ENCODE data around the gene XPC.

Gene XPC

DNA sequence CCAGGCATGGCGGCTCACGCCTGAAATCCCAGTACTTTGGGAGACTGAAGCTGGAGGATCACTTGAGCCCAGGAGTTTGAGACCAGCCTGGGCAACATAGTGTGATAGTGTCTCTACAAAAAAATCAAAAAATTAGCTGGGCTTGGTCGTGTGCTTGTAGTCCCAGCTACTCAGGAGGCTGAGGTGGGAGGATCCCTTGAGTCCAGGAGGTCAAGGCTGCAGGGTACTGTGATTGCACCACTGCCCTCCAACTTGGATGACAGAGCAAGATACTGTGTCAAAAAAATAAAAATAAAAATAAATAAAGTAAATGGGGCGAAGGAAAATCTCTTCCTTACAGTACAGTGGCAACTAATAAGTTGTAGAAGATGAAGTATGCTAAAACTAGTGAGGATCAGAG lies 29.8 kb upstream of the XPC start:
- no peak for DNase-seq (ENCODE audit: low read depth in 2 of 2)

GRCh38 chr3:14206548-14207177 lies 28.3 kb upstream of the XPC start:
- DNase-seq (ENCODE audit: low read depth in 2 of 2): no peak

GRCh38 chr3:14204515-14205284 lies 26.3 kb upstream of the XPC start:
- no peak for DNase-seq (ENCODE audit: low read depth in 2 of 2)

DNA sequence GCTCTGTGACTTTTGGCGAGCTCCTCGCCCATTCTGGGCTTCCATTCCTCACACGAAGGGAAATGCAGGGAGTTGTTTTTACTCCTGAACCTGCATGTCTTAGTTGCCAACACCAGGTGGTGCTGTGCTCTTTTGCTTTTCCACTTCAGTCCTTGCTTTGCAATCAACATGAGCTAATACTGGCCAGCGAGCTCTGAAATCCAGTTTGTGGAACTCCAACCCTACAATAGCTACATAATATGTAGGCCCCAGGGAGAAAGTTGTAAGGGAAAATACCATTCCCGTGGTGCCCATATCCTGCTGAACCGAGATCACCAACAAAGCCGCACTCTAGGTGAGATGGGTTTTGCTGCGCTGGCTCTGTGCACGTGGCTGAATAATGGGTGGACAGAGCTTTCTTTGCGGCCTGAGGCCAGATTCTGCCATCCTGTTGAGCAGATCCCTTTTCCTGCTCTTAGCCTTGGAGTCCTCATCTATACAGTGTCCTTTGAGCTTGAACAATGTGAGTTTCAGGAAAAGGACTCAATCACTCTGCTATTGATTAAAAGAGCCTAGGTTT lies 25.2 kb upstream of the XPC start:
- DNase-seq (ENCODE audit: low read depth in 2 of 2): peak in 1 of 2 experiments; percentile 21

DNA sequence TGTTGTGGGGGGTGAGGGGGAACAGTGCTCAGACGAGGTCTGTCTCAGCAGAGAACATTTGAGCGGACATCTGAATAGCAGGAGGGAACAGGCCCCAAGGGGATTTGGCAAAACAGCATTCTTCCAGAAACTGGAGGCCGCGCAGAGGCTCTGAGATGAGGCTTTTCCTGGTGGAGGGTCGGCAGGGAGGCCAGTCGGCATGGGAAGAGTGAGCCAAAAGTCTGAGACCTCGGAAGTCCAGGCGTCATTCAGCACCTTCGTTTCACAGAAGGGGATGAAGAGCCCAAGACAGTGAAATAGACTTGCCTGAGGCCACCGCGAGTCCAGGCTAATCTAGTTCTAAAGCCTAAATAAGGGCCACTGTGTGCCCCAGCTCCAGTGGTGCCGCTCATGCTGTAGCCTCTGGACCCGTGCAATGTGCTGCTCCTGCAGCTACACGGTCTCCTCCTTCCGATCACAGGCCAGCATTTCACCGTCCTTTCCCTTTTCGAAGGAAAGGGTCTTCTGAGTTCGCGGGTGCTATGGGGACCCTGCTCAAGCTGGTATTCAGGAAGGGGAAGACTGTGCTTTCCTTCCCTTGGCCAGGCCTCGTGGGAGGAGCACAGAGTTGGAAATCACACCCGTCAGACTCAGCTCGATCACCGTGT lies 24.6 kb upstream of the XPC start:
- DNase-seq (ENCODE audit: low read depth in 2 of 2): no peak

DNA sequence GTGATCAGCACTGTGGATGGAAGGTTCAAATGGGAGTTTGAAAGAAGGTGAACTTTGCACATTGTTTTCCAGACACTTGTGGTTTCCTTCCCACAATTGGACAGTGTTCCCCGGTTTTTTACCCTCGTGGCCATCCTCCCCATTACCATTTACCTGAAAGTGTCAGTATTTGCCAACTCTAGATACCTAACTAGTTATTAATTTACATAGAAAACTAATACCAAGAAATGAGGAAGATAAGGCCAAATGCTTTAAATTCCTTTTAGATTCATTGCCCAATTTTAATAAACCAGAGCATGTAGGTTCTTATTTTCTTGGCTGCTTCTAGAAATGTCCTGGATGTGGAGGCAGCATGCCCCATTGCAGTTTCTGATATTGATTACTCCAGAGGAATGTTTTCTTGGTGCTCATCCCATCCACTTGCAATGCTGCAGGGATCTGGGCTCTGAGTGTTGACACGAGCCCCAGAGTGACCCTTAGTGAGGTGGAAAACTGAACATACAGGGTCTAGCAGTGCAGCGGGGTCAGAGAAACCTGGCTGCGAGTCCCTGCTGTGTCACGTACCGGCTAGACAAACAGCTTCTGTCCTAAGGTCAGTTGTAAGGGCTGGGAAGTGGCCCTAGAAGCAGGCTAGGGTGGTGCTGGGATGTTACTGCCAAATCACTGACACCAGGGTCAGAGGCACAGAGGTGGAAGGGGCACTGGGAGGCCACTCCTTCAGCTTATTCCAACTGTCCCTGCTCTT lies 23.7 kb upstream of the XPC start:
- DNase-seq (ENCODE audit: low read depth in 2 of 2): no peak

GRCh38 chr3:14200841-14201240 lies 22.4 kb upstream of the XPC start:
- no peak for DNase-seq (ENCODE audit: low read depth in 2 of 2)

- no peak for DNase-seq (ENCODE audit: low read depth in 2 of 2)
Measured at GRCh38 chr3:14200276-14200675, 21.9 kb upstream of the XPC start.

DNA sequence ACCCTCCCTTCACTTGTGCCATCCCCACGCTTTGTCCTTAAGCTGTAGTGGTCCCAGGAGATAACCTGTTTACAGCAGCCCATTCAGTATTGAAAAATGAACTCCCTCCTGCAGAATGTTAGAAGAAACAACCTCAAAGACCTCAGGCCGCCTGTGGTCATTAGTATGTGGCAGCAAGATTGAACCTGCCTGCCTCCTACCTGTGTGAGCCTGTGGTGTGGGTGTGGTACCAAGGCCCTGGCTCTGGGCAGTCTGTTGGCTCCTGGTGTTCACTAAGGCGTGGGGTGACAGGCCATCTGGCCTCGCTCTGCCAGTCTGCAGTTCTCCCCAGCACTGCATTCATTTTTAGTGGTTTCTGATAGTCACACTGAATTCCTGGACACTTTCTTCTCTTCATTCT lies 21.2 kb upstream of the XPC start:
- no peak for DNase-seq (ENCODE audit: low read depth in 2 of 2)

DNA sequence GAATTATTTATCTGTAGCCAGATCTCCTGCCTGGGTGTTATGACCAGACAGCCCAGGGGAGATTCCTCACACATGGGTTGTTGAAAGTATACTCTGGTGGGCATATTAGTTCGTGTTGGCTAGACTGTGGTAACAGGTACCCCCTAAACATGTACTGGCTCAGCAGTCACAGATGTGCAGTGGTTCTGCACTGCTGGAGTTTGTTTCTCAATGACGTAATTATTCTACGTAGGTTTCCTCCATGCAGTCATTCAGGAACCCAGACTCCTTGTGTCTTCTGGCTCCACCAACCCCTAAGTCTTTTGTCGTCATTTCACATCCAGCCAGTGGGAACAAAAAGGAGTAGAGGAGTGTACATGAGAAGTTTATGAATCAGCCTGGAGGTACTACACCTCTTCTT lies 16.5 kb upstream of the XPC start:
- no peak for DNase-seq (ENCODE audit: low read depth in 2 of 2)

- no peak for DNase-seq (ENCODE audit: low read depth in 2 of 2)
Measured at GRCh38 chr3:14188041-14188754, 9.8 kb upstream of the XPC start.

DNA sequence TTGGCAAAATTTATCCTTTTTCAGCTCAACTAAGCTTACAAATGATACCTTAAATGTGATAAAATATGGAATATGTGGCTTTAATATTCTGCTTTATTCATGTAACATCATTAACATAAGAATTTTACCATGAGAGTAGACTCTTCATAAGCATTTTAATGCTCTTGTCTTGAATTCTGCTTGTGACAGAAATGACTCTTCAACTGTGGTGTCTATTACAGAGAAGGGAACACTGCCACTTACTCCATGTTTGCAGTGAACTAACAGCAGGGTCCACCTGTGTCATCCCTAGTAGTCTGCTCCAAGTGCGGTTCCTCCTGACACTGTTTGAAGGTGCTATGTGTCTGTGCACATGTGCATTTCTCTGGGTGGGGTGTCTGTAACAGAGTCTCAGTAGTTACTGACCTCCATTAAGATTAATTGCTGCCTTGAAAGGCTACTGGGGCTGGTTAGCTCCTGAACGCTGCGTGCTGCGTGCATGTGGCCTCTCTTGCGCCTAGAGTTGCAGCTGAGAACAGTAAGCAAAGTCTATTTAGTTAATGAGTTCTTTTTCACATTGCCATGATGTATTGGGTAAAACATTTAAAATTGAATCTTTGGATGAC lies 8.6 kb upstream of the XPC start:
- DNase-seq (ENCODE audit: low read depth in 2 of 2): no peak

GRCh38 chr3:14183015-14183577 lies 4.7 kb upstream of the XPC start:
- DNase-seq (ENCODE audit: low read depth in 2 of 2): no peak

GRCh38 chr3:14181253-14181652 lies 2.9 kb upstream of the XPC start:
- DNase-seq (ENCODE audit: low read depth in 2 of 2): no peak

DNA sequence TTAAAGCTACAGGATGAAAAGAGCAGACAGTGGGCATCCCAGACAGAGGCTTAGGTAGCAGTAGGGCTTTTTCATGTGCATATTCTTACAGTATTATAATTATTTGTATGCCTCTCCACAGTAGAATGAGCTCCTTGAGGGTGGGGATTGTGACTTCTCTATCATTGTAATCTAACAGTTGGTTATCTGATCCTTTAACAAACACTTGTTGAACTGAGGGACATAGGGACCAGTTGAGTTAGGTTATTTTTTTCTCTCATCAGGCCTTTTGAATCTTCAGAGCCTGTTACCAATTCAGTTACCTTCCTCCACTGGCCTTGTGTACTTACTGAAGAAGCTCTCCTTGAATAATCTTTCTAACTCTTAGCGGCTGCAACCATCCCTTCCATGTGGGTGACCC lies 1.4 kb upstream of the XPC start:
- DNase-seq (ENCODE audit: low read depth in 2 of 2): no peak

- DNase-seq (ENCODE audit: low read depth in 2 of 2): no peak
Measured at GRCh38 chr3:14179114-14179465, 689 bp upstream of the XPC start.

- DNase-seq (ENCODE audit: low read depth in 2 of 2): no peak
Measured at GRCh38 chr3:14177580-14178246, 688 bp downstream of the XPC start.

- peak; percentile 29 to 32 for DNase-seq (ENCODE audit: low read depth in 2 of 2)
Measured at GRCh38 chr3:14175383-14176037, 2.9 kb downstream of the XPC start.

GRCh38 chr3:14174483-14174882 lies 3.9 kb downstream of the XPC start:
- no peak for DNase-seq (ENCODE audit: low read depth in 2 of 2)

- no peak for DNase-seq (ENCODE audit: low read depth in 2 of 2)
Measured at GRCh38 chr3:14172496-14172895, 5.9 kb downstream of the XPC start.
